Brain microvascular endothelial cell (primary cell): ENCODE measurements around the gene NOP9.
"Not testable (repeated sequence)": the region's sequence is repeated elsewhere in the genome, so short reads cannot be mapped to it uniquely, and the experiment has no call there.

Source experiments
- DNase-seq: peaks from one replicate; pipeline ENCODE4 v3.0.0-alpha.2; 2020
- H3K27ac ChIP-seq: fragments of 250-450 bp; sonication (Bioruptor Pico); 2 replicates; pipeline ENCODE4 v1.5.1; 2020; ENCODE audit warnings: mild to moderate bottlenecking, moderate library complexity
- H3K27me3 ChIP-seq: fragments of 250-450 bp; sonication (Bioruptor Pico); replicated peaks from 2 replicates; pipeline ENCODE4 v1.5.1; 2020; ENCODE audit warnings: mild to moderate bottlenecking
- H3K36me3 ChIP-seq: fragments of 250-450 bp; sonication (Bioruptor Pico); replicated peaks from 2 replicates; pipeline ENCODE4 v1.5.1; 2020; ENCODE audit warnings: mild to moderate bottlenecking
- H3K4me3 ChIP-seq: 2 replicates; pipeline ENCODE4 v1.5.1; 2011; ENCODE audit warnings: low read depth, mild to moderate bottlenecking, control low read depth, low read length, moderate library complexity
- CTCF ChIP-seq: IDR thresholded peaks from 2 replicates; pipeline ENCODE4 v1.5.1; 2011; ENCODE audit warnings: low read depth, mild to moderate bottlenecking, moderate library complexity, low read length, control low read depth, inconsistent platforms; ENCODE audit errors: missing control alignments
- in situ Hi-C: cut with HindIII; loops from 2 replicates; pipeline ENCODE4 v1.10.0; 2017; ENCODE audit warnings: low sequenced_read_pairs, low pct_ligation_motif_present

The NOP9 gene

GRCh38 chr14:24327303-24327702 is 27.7 kb downstream of the NOP9 start:
- Histone ChIP-seq H3K36me3 (no peaks in the 10 kb centered on the region), H3K27me3 (no peaks in the 10 kb centered on the region), H3K4me3 (no peak overlapping the region), H3K27ac (no peak overlapping the region)
- no peak for DNase-seq
- TF ChIP-seq CTCF, result no peak
- in situ Hi-C loops, result no loop called here

GRCh38 chr14:24327914-24328313 is 28.3 kb downstream of the NOP9 start:
- H3K4me3 ChIP-seq, in situ Hi-C loops, H3K27me3 ChIP-seq, H3K36me3 ChIP-seq, H3K27ac ChIP-seq: not testable (repeated sequence)
- TF ChIP-seq CTCF, result peak; percentile 57
- DNase-seq, result peak; percentile 51

GRCh38 chr14:24329073-24329663 is 29.5 kb downstream of the NOP9 start:
- in situ Hi-C loops, result no loop called here
- no peak for DNase-seq
- no peak overlapping the region for H3K4me3 ChIP-seq
- no peak for TF ChIP-seq CTCF
- H3K27me3 ChIP-seq, result no peaks in the 10 kb centered on the region
- no peak overlapping the region for H3K27ac ChIP-seq
- no peaks in the 10 kb centered on the region for H3K36me3 ChIP-seq

GRCh38 chr14:24329736-24330135 is 30.1 kb downstream of the NOP9 start:
- H3K36me3 ChIP-seq, result no peaks in the 10 kb centered on the region
- no peak overlapping the region for H3K27ac ChIP-seq
- H3K4me3 ChIP-seq, result no peak overlapping the region
- TF ChIP-seq CTCF, result no peak
- no peaks in the 10 kb centered on the region for H3K27me3 ChIP-seq
- no peak for DNase-seq
- in situ Hi-C loops, result loop anchor here (10.0 kb wide), 1 partner anchor 105 kb away; no protein-coding TSS in a partner anchor

GRCh38 chr14:24330973-24331674 is 31.5 kb downstream of the NOP9 start:
- DNase-seq, result no peak
- H3K27me3 ChIP-seq, result no peaks in the 10 kb centered on the region
- in situ Hi-C loops, result loop anchor here (10.0 kb wide), 1 partner anchor 104 kb away; no protein-coding TSS in a partner anchor
- H3K27ac ChIP-seq, result no peak overlapping the region
- H3K4me3 ChIP-seq, result no peak overlapping the region
- no peak for TF ChIP-seq CTCF
- H3K36me3 ChIP-seq, result no peaks in the 10 kb centered on the region
